Stimulated activated CD8-positive, alpha-beta memory T cell treated with anti-CD3 and anti-CD28 coated beads, Interleukin-4, amount 100 ng/mL, for 24 hours (primary cell): ENCODE results near the gene CER1.

Experiments used
- DNase-seq: peaks from one replicate; pipeline ENCODE4 v3.0.0-alpha.2; 2020; ENCODE audit warnings: low read depth

CER1 gene

GRCh38 chr9:14722391-14723035 is at the start of gene CER1:
CER1 (minus strand) TSS chr9:14722733; CDS start chr9:14722672, 61 bp downstream.
- no peak for DNase-seq

- no peak for DNase-seq
Measured at GRCh38 chr9:14770592-14770991, 48.1 kb upstream of the CER1 start.

- DNase-seq = no peak
Measured at GRCh38 chr9:14769230-14769571, 46.7 kb upstream of the CER1 start.

GRCh38 chr9:14768405-14769229 is 46.1 kb upstream of the CER1 start:
- no peak for DNase-seq

GRCh38 chr9:14766299-14766698 is 43.8 kb upstream of the CER1 start:
- DNase-seq = no peak

- no peak for DNase-seq
Measured at GRCh38 chr9:14761584-14761983, 39.1 kb upstream of the CER1 start.

GRCh38 chr9:14760060-14760459 is 37.5 kb upstream of the CER1 start:
- no peak for DNase-seq

GRCh38 chr9:14756291-14756690 is 33.8 kb upstream of the CER1 start:
- DNase-seq = no peak

GRCh38 chr9:14752871-14753270 is 30.3 kb upstream of the CER1 start:
- DNase-seq = no peak

- DNase-seq = no peak
Measured at GRCh38 chr9:14752271-14752670, 29.7 kb upstream of the CER1 start.

- DNase-seq = no peak
Measured at GRCh38 chr9:14750821-14751220, 28.3 kb upstream of the CER1 start.

GRCh38 chr9:14749741-14750211 is 27.2 kb upstream of the CER1 start:
- no peak for DNase-seq

- no peak for DNase-seq
Measured at GRCh38 chr9:14748373-14748772, 25.8 kb upstream of the CER1 start.

GRCh38 chr9:14747111-14747510 is 24.6 kb upstream of the CER1 start:
- no peak for DNase-seq

- DNase-seq = no peak
Measured at GRCh38 chr9:14746626-14747025, 24.1 kb upstream of the CER1 start.

- no peak for DNase-seq
Measured at GRCh38 chr9:14744768-14745167, 22.2 kb upstream of the CER1 start.

- DNase-seq = no peak
Measured at GRCh38 chr9:14741369-14741768, 18.8 kb upstream of the CER1 start.

GRCh38 chr9:14733133-14733532 is 10.6 kb upstream of the CER1 start:
- DNase-seq = no peak

GRCh38 chr9:14731294-14731981 is 8.9 kb upstream of the CER1 start:
- DNase-seq = no peak

GRCh38 chr9:14730461-14730898 is 7.9 kb upstream of the CER1 start:
- DNase-seq = no peak

GRCh38 chr9:14723301-14723700 is 768 bp upstream of the CER1 start:
- DNase-seq = no peak

- DNase-seq = no peak
Measured at GRCh38 chr9:14719231-14719923, 3.2 kb downstream of the CER1 start.
